ENCODE data around the gene PTGS1.

The PTGS1 gene

DNA sequence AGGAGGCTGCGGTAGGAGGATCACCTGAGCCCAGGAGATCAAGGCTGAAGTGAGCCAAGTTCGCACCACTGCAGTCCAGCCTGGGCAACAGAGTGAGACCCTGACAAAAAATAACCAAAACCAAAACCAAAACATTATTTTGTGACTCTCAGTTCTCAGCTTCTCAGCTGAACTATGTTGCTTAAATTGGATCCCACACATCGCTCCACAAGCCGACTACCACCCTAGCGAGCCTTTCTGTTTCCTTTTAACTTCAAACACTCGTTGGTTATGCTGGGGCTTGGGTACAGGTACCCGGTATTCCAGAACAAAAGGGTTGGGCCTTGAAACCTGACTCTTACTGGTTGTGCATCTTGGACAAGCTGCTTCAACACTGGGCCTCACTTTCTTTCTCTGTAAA, 3.8 kb upstream of the PTGS1 start:
- no peaks in the 10 kb centered on the region for H3K36me3 ChIP-seq (ENCODE audit: insufficient read depth, insufficient read length, low read length)
- H3K4me1 ChIP-seq (ENCODE audit: insufficient read depth, insufficient read length): peaks cover 7% of the 10 kb centered on the region
- H3K9me3 ChIP-seq (ENCODE audit: insufficient read depth, low read length): peaks cover 8% of the 10 kb centered on the region; the same call in 1 of the 2 replicates
- no peak overlapping the region for H3K4me3 ChIP-seq (ENCODE audit: insufficient read length, low read depth)
- TF ChIP-seq YY1 (IDR thresholded peaks at IDR 0.05; ENCODE audit: insufficient read depth, insufficient read length): no peak
- TF ChIP-seq ZNF274 (IDR thresholded peaks at IDR 0.05; ENCODE audit: low read depth, low read length): no peak
- TF ChIP-seq SUZ12 (IDR thresholded peaks at IDR 0.05; ENCODE audit: extremely low read depth, insufficient read depth, insufficient read length): no peak
- DNase-seq (ENCODE audit: low read depth, low spot score): no peak
- H3K27me3 ChIP-seq (ENCODE audit: insufficient read depth, insufficient read length): peaks cover 35% of the 10 kb centered on the region
- H3K9ac ChIP-seq (ENCODE audit: insufficient read length, low read depth): no peak overlapping the region

DNA sequence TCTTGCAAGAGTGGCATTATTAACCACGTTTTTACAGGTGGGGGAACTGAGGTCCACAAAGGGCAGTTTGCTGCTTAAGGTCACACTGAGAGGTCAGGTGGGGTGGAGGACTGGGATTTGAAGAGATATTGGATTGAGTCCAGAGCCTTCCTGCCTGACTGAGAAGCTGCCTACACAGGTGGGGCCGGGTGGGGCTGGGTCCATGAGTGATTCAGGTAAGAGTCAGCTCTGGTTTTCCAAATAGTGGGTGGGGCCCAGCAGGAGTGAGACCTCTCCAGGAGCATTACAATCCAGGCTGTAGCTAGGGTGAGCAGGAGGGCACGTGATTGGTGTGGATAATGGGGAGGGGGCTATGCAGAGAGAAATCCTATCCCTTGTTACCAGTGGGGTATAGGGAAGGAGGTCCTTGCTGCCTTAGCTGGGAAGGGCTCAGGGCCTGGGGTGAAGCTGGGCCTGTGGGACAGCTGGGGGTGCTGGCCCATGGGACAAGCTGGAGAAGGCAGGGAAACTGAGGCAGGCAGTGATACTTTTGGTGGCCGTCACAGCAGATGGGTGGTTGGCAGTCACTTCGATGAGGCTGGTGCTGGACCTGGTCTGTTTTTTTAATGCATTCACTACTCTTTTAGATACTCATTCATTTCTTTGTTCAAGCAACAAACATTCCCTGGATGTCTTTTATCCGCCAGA, 2.9 kb upstream of the PTGS1 start:
- TF ChIP-seq SUZ12 (IDR thresholded peaks at IDR 0.05; ENCODE audit: extremely low read depth, insufficient read depth, insufficient read length) (no peak), YY1 (IDR thresholded peaks at IDR 0.05; ENCODE audit: insufficient read depth, insufficient read length) (no peak), ZNF274 (IDR thresholded peaks at IDR 0.05; ENCODE audit: low read depth, low read length) (no peak)

DNA sequence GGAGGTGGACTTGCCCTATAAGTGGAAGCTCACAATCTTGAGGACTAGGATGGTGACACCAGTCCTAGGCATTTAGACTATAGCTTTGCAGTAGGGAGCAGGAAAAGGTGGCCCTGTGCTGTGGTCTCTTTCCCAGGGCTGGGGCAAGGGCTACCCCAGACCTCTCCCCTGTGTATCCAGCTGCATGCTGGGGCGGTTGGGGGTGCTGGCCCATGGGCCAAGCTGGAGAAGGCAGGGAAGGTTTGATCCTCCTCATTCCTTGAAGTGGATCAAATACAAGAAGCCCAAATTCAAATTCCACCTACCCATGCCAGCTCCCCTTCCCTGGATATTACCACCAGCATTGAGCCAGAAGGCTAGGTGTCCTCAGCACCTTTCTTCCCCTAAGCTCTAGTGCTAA, 2.2 kb upstream of the PTGS1 start:
- Histone ChIP-seq H3K4me1 (ENCODE audit: insufficient read depth, insufficient read length) (peaks cover 7% of the 10 kb centered on the region), H3K9ac (ENCODE audit: insufficient read length, low read depth) (no peak overlapping the region), H3K36me3 (ENCODE audit: insufficient read depth, insufficient read length, low read length) (no peaks in the 10 kb centered on the region), H3K27me3 (ENCODE audit: insufficient read depth, insufficient read length) (peaks cover 51% of the 10 kb centered on the region), H3K4me3 (ENCODE audit: insufficient read length, low read depth) (no peak overlapping the region), H3K9me3 (ENCODE audit: insufficient read depth, low read length) (peaks cover 8% of the 10 kb centered on the region; the same call in 1 of the 2 replicates)
- TF ChIP-seq ZNF274 (IDR thresholded peaks at IDR 0.05; ENCODE audit: low read depth, low read length) (no peak), SUZ12 (IDR thresholded peaks at IDR 0.05; ENCODE audit: extremely low read depth, insufficient read depth, insufficient read length) (no peak), YY1 (IDR thresholded peaks at IDR 0.05; ENCODE audit: insufficient read depth, insufficient read length) (no peak)
- DNase-seq (ENCODE audit: low read depth, low spot score): no peak

More for the DNA sequence above, 2.9 kb upstream of the PTGS1 start:
- no peak overlapping the region for H3K4me3 ChIP-seq (ENCODE audit: insufficient read length, low read depth)
- H3K9me3 ChIP-seq (ENCODE audit: insufficient read depth, low read length): peaks cover 8% of the 10 kb centered on the region; the same call in 1 of the 2 replicates
- DNase-seq (ENCODE audit: low read depth, low spot score): no peak
- peaks cover 7% of the 10 kb centered on the region for H3K4me1 ChIP-seq (ENCODE audit: insufficient read depth, insufficient read length)
- H3K9ac ChIP-seq (ENCODE audit: insufficient read length, low read depth): no peak overlapping the region
- peaks cover 44% of the 10 kb centered on the region for H3K27me3 ChIP-seq (ENCODE audit: insufficient read depth, insufficient read length)
- H3K36me3 ChIP-seq (ENCODE audit: insufficient read depth, insufficient read length, low read length): no peaks in the 10 kb centered on the region

DNA sequence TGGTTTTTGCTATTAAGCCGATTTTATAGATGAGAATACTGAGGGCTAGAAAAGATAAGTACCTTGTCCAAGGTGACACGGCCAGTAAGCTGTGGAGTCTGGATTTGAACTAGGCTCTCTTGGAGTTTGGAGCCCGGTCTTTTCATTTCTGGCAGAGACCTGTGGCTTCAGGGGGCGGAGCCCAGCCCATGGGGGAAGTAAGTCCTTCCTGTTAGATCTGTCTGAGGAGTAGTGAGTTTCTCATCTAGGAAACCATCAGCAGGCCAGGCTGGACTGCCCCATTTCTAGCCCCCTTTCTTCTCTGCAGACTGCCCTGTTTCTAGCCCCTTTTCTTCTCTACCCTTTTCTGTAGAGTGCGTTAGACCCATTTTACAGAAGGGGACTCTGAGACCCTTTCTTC, 521 bp upstream of the PTGS1 start:
- Histone ChIP-seq H3K9ac (ENCODE audit: insufficient read length, low read depth) (peak overlapping the region; percentile 6), H3K4me1 (ENCODE audit: insufficient read depth, insufficient read length) (peaks cover 9% of the 10 kb centered on the region), H3K9me3 (ENCODE audit: insufficient read depth, low read length) (peaks cover 8% of the 10 kb centered on the region; the same call in 1 of the 2 replicates), H3K27me3 (ENCODE audit: insufficient read depth, insufficient read length) (peaks cover 54% of the 10 kb centered on the region), H3K4me3 (ENCODE audit: insufficient read length, low read depth) (no peak overlapping the region), H3K36me3 (ENCODE audit: insufficient read depth, insufficient read length, low read length) (no peaks in the 10 kb centered on the region)
- TF ChIP-seq YY1 (IDR thresholded peaks at IDR 0.05; ENCODE audit: insufficient read depth, insufficient read length) (no peak), ZNF274 (IDR thresholded peaks at IDR 0.05; ENCODE audit: low read depth, low read length) (no peak), SUZ12 (IDR thresholded peaks at IDR 0.05; ENCODE audit: extremely low read depth, insufficient read depth, insufficient read length) (no peak)
- no peak for DNase-seq (ENCODE audit: low read depth, low spot score)

DNA sequence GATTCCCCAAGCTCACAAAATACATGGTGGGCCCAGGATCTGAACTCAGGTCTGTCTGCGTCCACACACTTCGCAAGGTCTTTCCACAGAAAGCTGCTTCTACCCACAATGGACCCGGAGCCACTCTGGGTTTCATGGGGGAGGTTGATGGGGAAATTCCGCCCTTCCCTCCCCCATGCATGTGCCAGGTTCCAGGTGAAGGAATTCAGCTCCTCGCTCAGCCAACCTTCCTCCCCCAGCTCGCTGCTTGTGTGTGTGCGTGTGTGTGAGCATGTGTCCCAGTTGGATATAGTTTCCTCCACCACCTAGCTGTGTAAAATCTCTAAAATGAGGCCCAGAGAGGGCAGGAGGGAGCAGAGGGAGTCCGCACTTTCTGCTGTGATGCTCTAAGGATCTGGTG, 1.0 kb downstream of the PTGS1 start:
- Histone ChIP-seq H3K9ac (ENCODE audit: insufficient read length, low read depth) (no peak overlapping the region), H3K27me3 (ENCODE audit: insufficient read depth, insufficient read length) (peaks cover 54% of the 10 kb centered on the region), H3K36me3 (ENCODE audit: insufficient read depth, insufficient read length, low read length) (no peaks in the 10 kb centered on the region), H3K4me3 (ENCODE audit: insufficient read length, low read depth) (no peak overlapping the region), H3K9me3 (ENCODE audit: insufficient read depth, low read length) (peaks cover 8% of the 10 kb centered on the region; the same call in 1 of the 2 replicates), H3K4me1 (ENCODE audit: insufficient read depth, insufficient read length) (peaks cover 21% of the 10 kb centered on the region)
- TF ChIP-seq YY1 (IDR thresholded peaks at IDR 0.05; ENCODE audit: insufficient read depth, insufficient read length) (no peak), ZNF274 (IDR thresholded peaks at IDR 0.05; ENCODE audit: low read depth, low read length) (no peak), SUZ12 (IDR thresholded peaks at IDR 0.05; ENCODE audit: extremely low read depth, insufficient read depth, insufficient read length) (no peak)
- DNase-seq (ENCODE audit: low read depth, low spot score): no peak

DNA sequence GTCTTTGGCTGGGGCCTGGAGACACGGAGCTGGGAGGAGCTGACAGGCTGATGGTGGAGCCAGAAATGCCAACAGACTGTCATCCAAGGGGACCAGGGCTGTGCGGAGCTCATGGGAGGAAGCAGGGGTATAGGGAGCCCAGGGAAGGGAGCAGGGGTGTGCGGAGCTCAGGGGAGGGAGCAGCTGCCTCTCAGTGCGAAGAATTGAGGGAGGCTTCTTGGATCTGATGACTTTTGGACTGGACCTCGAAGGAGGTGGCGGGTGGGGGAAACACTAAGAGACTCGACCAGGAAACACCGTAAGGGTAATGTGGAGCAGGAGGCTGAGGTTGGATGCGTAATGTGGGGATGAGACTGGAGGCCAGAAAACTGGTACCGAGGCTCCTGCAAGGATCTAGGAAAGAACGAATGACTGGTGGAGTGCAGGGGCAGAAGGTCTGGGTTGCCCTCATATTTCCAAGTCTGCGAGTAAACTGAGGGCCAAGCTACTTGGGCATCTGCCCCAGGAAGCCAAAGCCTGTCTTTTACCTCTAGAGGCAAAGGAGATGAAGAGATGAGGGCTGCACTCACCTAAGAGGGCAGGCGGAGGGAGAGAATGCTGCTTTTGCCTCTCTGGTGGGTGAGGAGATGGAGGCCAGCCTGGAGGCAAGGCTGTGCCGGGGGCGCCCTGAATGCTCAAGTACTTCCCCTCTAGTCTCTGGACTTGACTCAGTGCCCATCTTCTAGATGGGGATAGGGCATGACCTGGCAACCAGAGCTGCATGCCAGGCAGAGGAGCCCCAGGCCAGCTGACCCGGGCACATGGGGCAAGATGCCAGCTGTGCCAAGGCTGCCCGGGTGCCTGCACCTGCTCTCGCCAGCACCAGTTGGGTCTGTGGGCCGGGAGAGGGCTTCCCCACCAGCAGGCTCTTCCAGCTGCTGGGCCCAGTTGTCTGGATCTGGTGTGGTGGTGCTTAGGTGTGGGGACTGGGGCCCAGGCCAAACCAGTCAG, 2.3 kb downstream of the PTGS1 start:
- H3K4me3 ChIP-seq (ENCODE audit: insufficient read length, low read depth): no peak overlapping the region
- peaks cover 25% of the 10 kb centered on the region for H3K4me1 ChIP-seq (ENCODE audit: insufficient read depth, insufficient read length)
- DNase-seq (ENCODE audit: low read depth, low spot score): no peak
- H3K36me3 ChIP-seq (ENCODE audit: insufficient read depth, insufficient read length, low read length): no peaks in the 10 kb centered on the region
- H3K27me3 ChIP-seq (ENCODE audit: insufficient read depth, insufficient read length): peaks cover 54% of the 10 kb centered on the region
- TF ChIP-seq SUZ12 (IDR thresholded peaks at IDR 0.05; ENCODE audit: extremely low read depth, insufficient read depth, insufficient read length): no peak
- no peak for TF ChIP-seq YY1 (IDR thresholded peaks at IDR 0.05; ENCODE audit: insufficient read depth, insufficient read length)
- TF ChIP-seq ZNF274 (IDR thresholded peaks at IDR 0.05; ENCODE audit: low read depth, low read length): no peak
- H3K9ac ChIP-seq (ENCODE audit: insufficient read length, low read depth): no peak overlapping the region
- peaks cover 8% of the 10 kb centered on the region; the same call in 1 of the 2 replicates for H3K9me3 ChIP-seq (ENCODE audit: insufficient read depth, low read length)

Measured in NT2/D1 (cell line).